HL-60/S4 treated with phorbol 12-myristate 13-acetate at 8.2 ng/mL for 4 days and 3 days (cell line): Measurements from ENCODE around the gene SLC36A2.
"Not testable (repeated sequence)": the region's sequence is repeated elsewhere in the genome, so short reads cannot be mapped to it uniquely, and the experiment has no call there.

Experiments
- in situ Hi-C: fragments of 300-500 bp; cut with MboI; formaldehyde crosslinking; loops from 2 replicates; pipeline ENCODE4 v1.15.0; 2022; ENCODE audit warnings: low sequenced_read_pairs

SLC36A2 gene

DNA sequence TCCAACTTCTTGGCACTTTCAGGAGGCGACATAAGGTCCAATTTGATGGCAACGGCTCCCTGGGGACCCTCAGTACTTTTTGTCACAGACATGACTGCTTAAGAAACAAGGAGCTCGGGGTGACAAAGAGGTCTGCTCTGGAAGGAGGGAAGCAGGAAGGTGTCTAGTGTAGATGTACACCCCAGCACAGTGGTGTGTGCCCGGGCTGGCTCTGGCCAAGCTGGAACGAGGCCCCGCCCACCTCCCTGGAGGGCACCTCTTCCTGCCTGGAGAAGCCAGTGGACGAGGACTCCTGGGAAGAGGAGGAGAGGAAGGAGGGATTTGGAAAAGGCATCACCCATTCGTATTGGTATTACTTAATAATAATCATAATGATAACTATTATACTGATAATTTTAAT is at the start of gene SLC36A2:
TSS of gene SLC36A2 (minus strand) at position 191 of the 400 bp plus-strand sequence. CDS start at position 92, 99 bp downstream.
- in situ Hi-C loops, result no loop called here

DNA sequence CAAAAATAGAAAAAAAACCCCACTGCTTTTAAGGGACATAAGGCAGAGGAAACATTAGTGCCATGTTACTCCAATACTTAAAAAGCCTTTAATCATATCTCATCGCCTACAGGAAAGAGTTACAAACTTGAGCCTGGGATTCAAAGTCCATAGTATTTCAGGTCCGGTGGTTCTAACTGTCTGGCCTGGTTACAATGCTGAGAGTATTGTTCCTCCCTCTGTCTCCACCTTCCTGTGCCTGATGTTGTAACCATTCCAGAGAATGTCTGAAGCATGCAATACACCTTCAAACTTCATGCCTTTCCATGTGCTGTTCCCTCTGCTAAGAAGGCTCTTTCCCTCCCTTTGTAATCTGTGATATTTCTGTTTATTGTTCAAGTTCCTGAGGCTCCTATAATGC is 41.6 kb upstream of the SLC36A2 start:
- in situ Hi-C loops, result no loop called here

DNA sequence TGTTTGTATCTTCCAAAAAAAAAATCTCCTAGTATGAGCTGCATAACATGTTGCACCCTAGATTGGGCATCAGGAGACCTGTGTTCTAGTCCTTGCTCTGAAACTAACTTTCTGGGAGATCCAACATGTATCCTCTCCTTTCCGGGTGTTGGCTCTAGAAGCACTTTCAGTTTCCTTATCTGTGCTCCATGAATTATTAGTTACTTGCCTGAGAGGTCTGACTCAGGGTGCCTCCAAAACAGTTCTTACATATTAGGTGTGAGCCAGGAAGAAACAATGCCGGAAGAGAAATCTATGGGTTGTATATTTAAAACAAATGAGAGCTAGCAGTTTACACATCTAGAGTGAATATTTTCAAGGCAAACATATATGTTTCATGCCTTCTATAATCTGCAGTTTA is 36.7 kb upstream of the SLC36A2 start:
- in situ Hi-C loops, result no loop called here

DNA sequence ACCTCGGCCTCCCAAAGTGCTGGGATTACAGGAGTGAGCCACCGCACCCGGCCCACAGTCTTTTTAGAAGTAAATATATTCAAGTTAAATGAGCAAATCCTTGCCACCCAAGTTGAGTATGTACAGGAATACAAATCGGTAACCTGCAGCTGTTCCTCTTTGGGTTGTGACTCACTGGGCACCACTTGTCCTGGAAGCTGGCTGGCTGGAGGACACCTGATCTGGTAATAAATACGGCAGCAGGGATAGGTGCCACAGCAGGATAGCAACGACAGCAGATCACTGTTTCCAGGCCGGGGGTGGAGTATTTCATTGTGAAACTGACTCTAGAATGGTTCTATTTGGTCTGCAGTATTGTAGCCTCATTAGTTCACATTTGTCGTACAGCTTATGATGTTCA is 35.7 kb upstream of the SLC36A2 start:
- in situ Hi-C loops, result no loop called here

DNA sequence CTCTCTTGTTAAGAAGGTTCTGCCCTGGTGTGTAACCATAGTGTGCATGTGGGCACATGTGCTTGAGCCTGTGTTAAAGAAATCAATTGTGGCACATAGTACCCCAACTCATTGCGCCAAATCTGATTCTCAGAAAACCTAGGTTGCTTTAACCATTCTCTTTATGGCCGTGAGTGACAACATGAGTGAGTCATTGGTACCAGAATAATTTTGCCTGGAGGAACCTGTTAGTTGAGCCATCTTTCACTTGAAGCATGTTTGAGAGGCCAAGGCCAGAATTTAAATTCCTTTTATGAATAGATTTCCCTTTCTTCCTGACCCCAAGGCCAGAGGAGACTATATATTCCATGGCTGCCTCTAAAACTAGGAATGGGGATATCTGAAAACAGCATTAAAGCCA is 35.2 kb upstream of the SLC36A2 start:
- in situ Hi-C loops, result no loop called here

DNA sequence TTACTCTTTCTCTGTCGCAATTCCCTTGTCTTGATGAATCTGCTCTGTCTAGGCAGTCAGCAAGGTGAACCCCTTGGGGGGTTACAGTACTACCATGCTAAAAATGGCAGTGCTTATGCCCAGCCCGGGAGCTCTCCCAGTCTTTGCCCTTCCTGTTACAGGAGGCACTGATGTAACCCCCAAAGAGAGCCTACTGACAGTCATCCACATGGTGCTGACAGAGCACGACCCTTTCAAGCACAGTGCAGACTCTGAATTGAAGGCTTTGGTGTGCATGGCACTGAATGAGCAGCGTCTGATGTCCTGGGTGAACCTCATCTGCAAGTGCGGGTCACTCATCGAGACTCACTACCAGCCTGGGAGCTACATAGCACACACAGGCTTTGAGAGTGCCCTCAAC is 34.5 kb upstream of the SLC36A2 start:
- in situ Hi-C loops, result no loop called here

DNA sequence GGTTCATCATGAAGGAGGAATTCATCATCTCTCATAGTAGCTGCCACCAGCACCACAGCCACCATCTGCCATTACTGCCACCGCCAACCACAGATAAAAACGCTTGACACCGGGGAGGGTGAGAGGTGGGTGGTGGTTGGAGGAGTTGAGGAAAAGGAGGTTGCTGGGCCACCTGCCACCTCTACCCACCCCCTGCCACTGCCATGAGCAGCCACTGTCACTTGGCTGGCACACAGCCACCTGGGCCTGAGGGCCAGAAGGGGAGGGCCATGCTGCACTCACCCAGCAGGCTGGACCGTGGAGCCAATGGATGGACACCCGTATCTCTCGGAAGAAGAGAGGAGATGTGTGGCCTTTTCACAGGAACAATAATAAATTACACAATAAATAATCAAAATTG is 31.3 kb upstream of the SLC36A2 start:
- in situ Hi-C loops, result no loop called here

DNA sequence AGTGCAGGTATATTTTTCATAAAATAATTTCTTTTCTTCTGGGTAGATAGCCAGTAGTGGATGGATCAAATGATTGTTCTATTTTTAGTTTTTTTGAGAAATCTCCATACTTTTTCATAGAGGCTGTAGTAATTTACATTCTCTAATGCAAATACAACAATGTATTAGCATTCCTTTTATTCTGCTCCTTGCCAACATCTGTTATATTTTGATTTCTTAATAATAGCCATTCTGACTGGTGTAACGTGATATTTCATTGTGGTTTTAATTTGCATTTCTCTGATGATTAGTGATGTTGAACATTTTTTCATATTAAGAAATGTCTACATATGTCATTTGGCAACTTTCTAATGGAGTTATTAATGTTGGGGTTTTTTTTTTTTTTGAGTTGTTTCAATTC is 27.2 kb upstream of the SLC36A2 start:
- in situ Hi-C loops, result no loop called here

DNA sequence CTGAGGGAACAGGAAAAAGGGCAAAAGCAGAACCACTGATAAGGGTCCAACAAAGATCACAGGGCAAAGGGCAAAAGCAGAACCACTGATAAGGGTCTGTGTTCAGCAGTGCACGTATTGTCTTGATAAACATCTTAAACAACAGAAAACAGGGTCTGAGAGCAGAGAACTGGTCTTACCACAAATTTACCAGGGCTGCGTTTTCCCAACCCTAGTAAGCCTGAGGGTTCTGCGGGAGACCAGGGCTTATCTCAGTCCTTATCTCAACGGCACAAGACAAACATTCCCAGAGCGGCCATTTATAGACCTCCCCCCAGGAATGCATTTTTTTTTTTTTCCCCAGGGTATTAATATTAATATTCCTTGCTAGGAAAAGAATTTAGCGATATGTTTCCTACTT is 19.7 kb upstream of the SLC36A2 start:
- in situ Hi-C loops, result not testable (repeated sequence)

DNA sequence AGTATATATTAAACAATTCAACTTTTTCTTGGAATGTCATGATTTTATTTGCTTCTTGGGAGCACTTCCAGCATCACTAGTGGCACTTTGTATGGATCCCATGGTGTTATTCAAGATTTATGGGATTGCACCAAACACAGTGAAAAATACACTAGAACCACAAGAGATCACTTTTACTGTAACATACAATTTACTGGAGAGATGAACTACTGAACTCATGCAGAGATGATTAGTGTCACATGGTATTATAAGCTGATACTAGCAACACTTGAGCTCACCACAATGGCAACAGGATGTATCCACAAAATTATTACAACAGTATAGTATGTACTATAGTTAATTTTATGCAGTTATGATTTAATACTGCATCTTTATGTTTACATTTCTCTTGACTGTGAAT is 16.3 kb upstream of the SLC36A2 start:
- in situ Hi-C loops, result no loop called here

DNA sequence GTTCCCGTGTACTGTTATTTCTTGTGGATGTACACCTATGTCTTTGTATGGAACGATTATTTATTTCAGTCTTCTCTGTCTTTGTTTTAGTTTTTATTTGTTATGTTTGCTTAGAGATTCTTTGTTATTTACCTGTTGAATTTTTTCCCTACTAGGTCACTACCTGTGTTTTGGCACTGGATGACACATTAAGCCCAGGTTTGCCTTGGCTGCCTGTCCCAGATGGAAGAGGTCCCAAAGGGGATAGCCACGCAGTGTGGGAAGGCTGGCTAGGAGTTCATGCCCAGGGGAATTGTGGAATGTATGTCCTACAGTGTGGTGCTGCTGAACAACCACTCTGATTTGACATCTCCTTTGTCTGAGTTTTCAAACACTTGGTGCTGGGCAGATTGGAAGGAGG is 15.6 kb upstream of the SLC36A2 start:
- in situ Hi-C loops, result no loop called here

DNA sequence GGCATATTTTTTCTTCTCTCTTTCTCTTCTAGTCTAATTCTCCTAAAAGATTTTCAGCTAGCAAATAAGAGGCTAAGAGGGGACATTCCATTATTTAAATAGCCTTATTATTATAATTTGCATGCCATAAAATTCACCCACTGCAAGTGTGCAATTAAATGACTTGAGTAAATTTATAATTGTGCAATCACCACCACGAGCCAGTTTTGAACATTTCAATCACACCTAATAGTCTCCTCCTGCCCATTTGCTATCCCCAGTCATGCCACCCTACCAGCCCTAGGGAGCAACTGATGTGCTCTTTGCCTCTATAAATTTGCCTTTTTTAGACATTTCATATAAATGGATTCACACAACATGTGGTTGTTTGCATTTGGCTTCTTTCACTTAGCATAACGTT is 12.0 kb upstream of the SLC36A2 start:
- in situ Hi-C loops, result no loop called here

DNA sequence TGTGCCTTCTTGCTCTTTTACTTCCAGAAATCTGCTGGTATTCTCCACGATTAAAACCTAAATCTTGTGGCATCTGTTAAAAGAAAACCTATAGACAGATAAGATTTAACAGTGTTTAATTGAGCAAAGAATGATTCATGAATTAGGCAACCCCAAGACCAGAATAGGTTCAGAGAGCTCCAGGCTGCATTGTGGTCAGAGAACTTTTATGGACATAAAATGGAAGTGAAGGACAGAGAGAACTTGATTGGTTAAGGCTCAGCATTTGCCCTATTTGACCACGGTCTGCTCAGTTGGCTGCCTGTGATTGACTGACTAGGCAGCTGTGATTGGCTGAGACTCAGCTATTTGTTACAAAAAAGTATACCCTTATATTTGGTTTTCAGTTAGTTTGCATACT is 10.4 kb upstream of the SLC36A2 start:
- in situ Hi-C loops, result no loop called here

DNA sequence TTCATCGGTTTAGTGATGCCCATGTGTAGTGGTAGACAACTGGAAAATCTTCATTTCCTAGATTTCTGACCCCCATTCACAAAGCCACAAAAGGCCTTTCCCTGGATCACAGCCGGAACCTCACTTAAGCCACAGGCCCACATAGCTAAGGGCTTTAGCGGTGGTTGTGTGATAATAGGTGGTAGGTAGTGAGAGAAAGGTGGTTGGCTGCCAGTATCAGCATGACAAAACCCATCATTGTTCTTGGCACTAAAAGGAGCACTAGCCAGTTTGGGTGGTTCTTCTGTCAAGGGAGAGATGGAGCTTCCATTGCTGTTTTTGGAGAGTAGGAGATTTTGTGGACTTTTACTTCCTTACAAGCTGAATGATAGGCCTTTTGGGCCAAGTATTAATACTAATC is 9.7 kb upstream of the SLC36A2 start:
- in situ Hi-C loops, result no loop called here

DNA sequence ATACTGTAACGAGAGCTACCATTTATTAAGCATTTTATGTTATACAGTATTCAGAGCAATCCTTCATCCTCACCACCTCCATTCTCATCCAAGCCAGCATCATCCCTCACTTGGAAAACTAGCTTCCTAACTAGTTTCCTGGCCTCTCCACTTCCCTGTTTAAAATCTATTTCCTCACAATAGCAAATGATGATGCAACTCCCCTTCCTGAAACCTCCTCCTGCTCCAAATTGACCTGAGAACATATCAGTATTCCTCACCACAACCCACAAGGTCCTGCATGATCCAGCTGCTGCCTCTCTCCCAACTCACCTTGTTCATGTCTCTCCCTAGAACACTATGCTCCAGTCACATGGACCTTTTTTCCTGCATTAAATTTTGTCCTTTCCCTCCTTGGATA is 4.3 kb upstream of the SLC36A2 start:
- in situ Hi-C loops, result no loop called here

DNA sequence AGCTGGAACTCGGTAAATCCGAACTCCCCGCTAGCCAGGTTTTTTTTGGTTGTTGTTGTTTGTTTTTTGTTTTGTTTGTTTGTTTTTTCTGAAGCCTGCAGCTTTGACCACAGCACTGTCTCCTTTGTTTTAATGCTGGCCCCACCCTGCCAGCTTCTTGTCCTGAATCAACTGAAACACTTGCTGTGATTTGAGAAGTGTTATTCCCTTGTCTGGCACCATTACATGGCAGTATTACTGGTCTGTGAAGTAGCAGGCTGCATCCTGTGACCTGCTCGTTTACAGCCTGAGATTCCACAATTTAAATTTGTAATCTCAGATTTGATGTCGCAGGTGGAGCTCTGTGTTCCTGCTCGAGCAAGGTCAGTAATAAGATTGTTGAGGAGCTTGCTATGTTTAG is 1.4 kb upstream of the SLC36A2 start:
- in situ Hi-C loops, result no loop called here

DNA sequence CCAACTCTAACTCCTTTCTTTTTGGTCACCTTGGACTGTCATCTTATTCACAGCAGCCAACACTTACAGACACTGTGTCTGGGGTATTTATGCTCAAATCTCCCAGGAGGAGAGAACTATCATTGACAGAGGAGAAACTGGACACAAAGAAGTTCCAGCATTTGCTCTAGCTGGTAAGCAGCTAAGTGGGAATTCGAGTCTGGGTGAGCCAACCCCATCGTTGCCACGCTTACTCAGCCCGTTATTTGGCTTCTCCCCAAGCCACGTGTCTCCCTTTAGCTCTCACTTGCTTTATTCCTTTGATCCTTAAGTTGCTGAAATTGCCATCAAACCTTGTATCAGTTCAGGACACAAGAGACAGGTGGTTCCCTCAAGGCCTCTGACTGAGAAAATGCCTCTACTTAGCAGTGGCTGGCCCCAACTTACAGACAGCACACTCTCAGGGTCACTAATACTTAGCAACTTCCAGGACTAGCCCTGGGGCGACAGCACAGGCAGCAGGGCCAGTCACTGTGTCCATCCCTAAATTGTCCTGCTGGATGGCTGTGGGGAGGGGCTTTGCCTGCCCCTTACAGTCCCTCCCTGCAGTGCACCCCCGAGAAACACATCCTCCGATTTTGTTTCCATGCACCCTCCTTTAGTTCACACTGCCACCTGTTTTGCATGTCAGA is 1.4 kb downstream of the SLC36A2 start:
- in situ Hi-C loops, result no loop called here

DNA sequence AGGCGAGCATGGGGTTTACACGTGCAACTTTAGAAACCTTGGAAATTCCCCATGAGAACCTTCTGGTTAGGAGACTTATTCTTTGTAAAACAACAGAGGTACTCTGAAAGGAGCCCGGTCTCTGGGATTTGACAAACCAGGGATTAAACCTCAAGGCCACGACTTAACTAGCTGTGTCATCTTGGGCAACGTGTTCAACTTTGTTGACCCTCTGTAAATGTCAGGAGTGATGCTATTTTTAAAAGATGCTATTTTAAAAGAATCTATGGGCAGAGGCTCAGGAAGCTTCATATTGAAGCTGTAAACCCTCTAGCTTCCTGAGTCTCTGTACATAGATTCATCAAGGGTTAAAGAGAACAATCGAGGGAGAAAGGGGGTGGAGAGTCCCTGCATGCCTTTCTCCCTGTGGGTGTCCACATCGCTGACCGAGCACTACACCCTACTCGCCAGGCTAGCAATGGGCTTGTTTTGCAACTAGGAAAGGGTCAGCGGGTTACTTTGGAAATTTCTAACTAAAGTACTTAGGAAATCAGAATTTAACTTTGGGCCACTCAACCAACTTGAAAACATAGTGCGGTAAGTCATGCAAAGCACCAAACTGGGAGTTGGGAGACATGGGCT is 2.1 kb downstream of the SLC36A2 start:
- in situ Hi-C loops, result no loop called here

DNA sequence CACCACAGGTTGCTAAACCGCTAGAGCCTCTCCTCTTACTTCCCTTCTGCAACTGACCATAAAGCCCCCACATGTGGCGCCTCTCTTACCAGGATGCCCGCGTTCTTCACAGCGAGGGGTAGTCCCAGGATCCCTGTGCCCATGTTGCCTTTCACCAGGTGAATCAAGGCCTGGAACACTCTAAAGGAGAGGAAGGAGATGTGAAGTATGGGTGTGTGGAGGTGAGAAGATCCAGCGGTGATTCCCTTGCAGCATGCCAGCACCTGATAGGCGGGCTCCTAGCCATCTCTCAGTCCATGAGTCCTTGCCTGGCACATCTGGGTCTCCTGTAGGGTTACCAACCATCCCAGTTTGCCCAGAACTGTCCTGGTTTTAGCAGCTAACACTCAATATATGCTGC is 3.3 kb downstream of the SLC36A2 start:
- in situ Hi-C loops, result no loop called here

DNA sequence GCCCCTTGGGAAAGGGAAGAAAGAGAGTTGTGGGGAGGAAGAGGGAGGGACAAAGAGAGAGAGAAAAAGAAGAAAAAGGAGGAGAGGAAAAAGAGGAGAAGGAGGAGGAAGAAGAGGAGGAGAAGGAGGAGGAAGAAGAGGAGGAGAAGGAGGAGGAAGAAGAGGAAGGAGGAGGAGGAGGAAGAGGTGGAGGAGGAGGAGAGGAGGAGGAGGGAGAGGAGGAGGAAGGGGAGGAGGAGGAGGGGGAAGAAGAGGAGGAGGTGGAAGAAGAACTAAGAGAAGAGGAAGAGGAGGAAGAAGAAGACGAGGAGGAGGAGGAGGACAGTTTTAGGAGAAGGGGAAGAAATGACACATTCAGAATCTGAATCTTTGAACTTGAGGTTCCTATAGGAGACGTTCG is 7.4 kb downstream of the SLC36A2 start:
- in situ Hi-C loops, result no loop called here

DNA sequence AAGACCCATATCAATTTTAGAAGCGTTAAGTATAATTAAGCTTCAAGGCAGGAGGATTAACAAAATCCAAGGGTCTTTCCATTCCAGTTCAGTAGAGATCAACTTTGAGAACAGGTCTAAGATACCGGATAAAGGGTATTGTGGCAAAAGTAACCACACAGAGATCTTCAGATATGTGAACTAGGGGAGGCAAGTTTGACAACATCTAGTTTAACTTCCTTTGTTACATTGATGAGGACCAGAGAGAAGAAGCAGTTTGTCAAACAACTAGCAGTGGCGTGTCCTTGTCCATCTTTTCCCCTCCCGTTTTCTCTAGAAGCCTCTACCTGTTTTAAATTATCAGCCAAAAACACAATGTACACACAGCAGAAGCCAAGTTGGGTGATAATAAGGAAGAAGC is 8.6 kb downstream of the SLC36A2 start:
- in situ Hi-C loops, result no loop called here

DNA sequence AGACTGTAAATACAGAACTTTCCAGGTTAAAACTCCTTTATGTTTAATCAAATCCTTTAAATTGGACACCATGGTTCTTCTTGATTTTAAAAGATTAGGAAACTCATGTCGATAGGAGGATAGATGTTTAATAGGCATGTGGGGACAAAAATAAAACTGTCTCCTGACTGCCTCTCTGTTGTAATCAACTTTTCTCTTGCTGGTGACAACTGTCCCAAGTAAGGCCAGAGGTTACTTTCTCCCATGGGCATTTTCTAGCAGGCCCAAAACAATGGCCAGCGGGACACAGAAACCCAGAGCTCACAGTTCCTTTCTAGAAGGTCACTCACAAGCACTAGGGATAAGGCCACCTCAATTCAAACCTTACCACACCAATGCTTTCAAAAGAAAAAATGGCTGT is 14.5 kb downstream of the SLC36A2 start:
- in situ Hi-C loops, result no loop called here

DNA sequence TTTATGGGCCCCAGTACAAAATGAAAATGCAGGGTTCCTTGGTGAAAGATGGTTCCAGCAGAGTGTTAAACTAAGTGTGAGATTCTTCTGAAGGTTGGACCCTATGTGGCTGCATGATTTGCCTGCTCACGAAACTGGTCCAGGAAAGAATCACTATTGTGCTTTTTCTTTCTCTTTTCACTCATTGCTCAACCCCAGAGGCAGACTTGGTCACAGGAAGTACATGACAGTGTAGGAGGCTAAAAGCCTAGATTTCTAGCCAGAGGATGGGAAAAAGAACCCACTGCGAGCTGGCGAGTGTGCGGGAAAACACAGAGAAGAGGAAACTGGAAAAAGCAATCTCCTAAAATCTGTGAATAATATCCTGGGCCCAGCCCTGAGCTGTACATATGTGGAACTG is 18.6 kb downstream of the SLC36A2 start:
- in situ Hi-C loops, result no loop called here
